HG03060 (cell line): ENCODE measurements around the gene CCDC154.
"Not testable (repeated sequence)": the region's sequence is repeated elsewhere in the genome, so short reads cannot be mapped to it uniquely, and the experiment has no call there.

Source experiments
- ATAC-seq: cut with Tn5 transposase; IDR thresholded peaks from one replicate; pipeline ENCODE4 v1.9.1; 2021; ENCODE audit warnings: low read depth, moderate number of reproducible peaks; ENCODE audit not compliant: unreplicated experiment

Gene CCDC154

GRCh38 chr16:1443980-1444729, at the start of gene CCDC154:
Gene CCDC154, minus strand, starts transcription at chr16:1444556. Its CDS starts 234 bp downstream, at chr16:1444322.
- no peak for ATAC-seq

- no peak for ATAC-seq
Measured at GRCh38 chr16:1493746-1494094, 49.4 kb upstream of the CCDC154 start.

GRCh38 chr16:1492923-1493745, 48.8 kb upstream of the CCDC154 start, which contains the start of gene TELO2:
Gene TELO2, plus strand, starts transcription at chr16:1493360. Its CDS starts 922 bp downstream, at chr16:1494282.
- no peak for ATAC-seq

GRCh38 chr16:1492082-1492922, 47.9 kb upstream of the CCDC154 start:
- no peak for ATAC-seq

- no peak for ATAC-seq
Measured at GRCh38 chr16:1491327-1491726, 47.0 kb upstream of the CCDC154 start.

GRCh38 chr16:1489077-1489476, 44.7 kb upstream of the CCDC154 start:
- no peak for ATAC-seq

GRCh38 chr16:1488619-1489018, 44.3 kb upstream of the CCDC154 start, which contains the start of gene PTX4:
Gene PTX4, minus strand, starts transcription at chr16:1488944. Its CDS starts 35 bp downstream, at chr16:1488909.
- no peak for ATAC-seq

GRCh38 chr16:1488054-1488601, 43.8 kb upstream of the CCDC154 start:
- no peak for ATAC-seq

GRCh38 chr16:1487395-1488053, 43.2 kb upstream of the CCDC154 start:
- ATAC-seq = no peak

- no peak for ATAC-seq
Measured at GRCh38 chr16:1486551-1487390, 42.4 kb upstream of the CCDC154 start.

GRCh38 chr16:1485847-1486496, 41.6 kb upstream of the CCDC154 start:
- no peak for ATAC-seq

- no peak for ATAC-seq
Measured at GRCh38 chr16:1481906-1482835, 37.8 kb upstream of the CCDC154 start.

- ATAC-seq = not testable (repeated sequence)
Measured at GRCh38 chr16:1478937-1479336, 34.6 kb upstream of the CCDC154 start.

GRCh38 chr16:1477033-1477432, 32.7 kb upstream of the CCDC154 start:
- ATAC-seq = no peak

- no peak for ATAC-seq
Measured at GRCh38 chr16:1475552-1476114, 31.3 kb upstream of the CCDC154 start.

- no peak for ATAC-seq
Measured at GRCh38 chr16:1474796-1475551, 30.6 kb upstream of the CCDC154 start, which contains the start of gene CLCN7. Gene CLCN7, minus strand, starts transcription at chr16:1475028. Its CDS starts 54 bp downstream, at chr16:1474974.
